AG04449 (cell line): ENCODE data around the gene TBR1.

ENCODE experiments used
- CTCF ChIA-PET: fragments of 350-600 bp; formaldehyde crosslinking; extraction: SDS; loops from one replicate; lab custom pipeline; 2021; ENCODE audit warnings: antibody characterized with exemption; lab: Yijun Ruan, JAX
- POLR2A ChIA-PET: fragments of 400-600, 350-600 bp; formaldehyde crosslinking; extraction: SDS; loops from one replicate; lab custom pipeline; 2020; ENCODE audit warnings: antibody characterized with exemption, inconsistent platforms; lab: Yijun Ruan, JAX
- DNase-seq: peaks from one replicate; pipeline ENCODE4 v3.0.0-alpha.2; 2010; ENCODE audit warnings: low read depth, low spot score
- H3K4me3 ChIP-seq: 2 replicates; pipeline ENCODE4 v1.5.1; 2011; ENCODE audit warnings: low read depth, mild to moderate bottlenecking, control low read depth, low read length
- TF ChIP-seq, protein P1 (sequence below): IDR thresholded peaks from one replicate; pipeline ENCODE4 v1.5.1; 2011; ENCODE audit warnings: mild to moderate bottlenecking, moderate library complexity, low read length, control low read depth, inconsistent platforms; ENCODE audit not compliant: insufficient read depth; ENCODE audit errors: missing control alignments

The TBR1 gene

DNA sequence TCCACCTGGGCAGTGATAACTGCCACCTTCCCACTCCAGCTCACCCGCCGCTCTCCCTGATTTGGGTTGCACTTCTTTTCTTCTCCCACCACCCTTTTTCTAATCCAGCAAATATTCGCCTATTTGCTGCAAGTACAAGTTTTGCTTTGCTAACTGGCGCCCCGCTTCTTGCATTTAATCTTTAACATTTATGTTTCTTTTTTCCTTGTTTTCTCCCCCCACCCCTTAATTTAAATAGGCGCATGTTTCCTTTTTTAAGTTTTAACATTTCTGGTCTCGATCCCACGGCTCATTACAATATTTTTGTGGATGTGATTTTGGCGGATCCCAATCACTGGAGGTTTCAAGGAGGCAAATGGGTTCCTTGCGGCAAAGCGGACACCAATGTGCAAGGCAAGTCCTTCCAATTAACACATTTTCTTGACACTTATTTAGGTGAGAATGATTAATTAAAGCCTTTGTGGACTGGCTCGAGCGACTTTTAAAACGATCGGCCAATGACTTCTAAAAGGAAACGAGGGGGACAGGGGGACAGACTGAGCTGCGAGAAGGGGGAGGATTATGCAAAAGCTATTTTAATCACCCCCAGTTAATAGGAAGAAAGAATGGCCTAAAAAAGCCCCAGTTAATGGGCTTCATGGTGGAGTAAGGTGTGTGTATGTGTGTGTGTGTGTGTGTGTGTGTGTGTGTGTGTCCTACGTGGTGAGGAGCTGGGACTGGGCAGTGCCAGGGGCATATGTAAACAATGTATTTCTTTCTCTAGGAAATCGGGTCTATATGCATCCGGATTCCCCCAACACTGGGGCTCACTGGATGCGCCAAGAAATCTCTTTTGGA, 1.6 kb downstream of the TBR1 start:
- no peak overlapping the region for H3K4me3 ChIP-seq
- DNase-seq = no peak
- POLR2A ChIA-PET = no interaction called here
- TF ChIP-seq, protein P1, sequence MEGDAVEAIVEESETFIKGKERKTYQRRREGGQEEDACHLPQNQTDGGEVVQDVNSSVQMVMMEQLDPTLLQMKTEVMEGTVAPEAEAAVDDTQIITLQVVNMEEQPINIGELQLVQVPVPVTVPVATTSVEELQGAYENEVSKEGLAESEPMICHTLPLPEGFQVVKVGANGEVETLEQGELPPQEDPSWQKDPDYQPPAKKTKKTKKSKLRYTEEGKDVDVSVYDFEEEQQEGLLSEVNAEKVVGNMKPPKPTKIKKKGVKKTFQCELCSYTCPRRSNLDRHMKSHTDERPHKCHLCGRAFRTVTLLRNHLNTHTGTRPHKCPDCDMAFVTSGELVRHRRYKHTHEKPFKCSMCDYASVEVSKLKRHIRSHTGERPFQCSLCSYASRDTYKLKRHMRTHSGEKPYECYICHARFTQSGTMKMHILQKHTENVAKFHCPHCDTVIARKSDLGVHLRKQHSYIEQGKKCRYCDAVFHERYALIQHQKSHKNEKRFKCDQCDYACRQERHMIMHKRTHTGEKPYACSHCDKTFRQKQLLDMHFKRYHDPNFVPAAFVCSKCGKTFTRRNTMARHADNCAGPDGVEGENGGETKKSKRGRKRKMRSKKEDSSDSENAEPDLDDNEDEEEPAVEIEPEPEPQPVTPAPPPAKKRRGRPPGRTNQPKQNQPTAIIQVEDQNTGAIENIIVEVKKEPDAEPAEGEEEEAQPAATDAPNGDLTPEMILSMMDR = no peak
- CTCF ChIA-PET = no interaction called here

DNA sequence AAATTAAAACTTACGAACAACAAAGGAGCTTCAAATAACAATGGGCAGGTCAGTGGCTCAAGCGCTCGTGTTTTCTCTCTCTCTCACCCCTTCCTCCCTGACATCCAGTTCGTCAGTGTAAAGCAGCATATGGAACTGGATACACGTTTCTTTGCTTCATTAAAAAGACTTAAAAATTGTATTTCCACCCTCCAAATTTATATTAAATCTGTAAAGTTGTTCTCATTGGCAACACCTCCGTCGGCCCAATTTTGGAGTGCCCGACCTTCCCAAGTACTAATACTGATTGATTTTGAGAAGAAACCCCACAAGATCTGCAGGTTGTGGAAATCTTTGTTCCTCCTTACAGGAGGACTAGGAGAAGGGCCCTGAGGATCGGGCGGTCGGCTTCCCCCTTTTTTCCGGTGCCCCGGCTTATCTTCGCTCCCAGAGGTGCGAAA, 2.2 kb downstream of the TBR1 start:
- CTCF ChIA-PET = no interaction called here
- H3K4me3 ChIP-seq = no peak overlapping the region
- POLR2A ChIA-PET = no interaction called here
- DNase-seq = no peak
- TF ChIP-seq, protein P1 = no peak

DNA sequence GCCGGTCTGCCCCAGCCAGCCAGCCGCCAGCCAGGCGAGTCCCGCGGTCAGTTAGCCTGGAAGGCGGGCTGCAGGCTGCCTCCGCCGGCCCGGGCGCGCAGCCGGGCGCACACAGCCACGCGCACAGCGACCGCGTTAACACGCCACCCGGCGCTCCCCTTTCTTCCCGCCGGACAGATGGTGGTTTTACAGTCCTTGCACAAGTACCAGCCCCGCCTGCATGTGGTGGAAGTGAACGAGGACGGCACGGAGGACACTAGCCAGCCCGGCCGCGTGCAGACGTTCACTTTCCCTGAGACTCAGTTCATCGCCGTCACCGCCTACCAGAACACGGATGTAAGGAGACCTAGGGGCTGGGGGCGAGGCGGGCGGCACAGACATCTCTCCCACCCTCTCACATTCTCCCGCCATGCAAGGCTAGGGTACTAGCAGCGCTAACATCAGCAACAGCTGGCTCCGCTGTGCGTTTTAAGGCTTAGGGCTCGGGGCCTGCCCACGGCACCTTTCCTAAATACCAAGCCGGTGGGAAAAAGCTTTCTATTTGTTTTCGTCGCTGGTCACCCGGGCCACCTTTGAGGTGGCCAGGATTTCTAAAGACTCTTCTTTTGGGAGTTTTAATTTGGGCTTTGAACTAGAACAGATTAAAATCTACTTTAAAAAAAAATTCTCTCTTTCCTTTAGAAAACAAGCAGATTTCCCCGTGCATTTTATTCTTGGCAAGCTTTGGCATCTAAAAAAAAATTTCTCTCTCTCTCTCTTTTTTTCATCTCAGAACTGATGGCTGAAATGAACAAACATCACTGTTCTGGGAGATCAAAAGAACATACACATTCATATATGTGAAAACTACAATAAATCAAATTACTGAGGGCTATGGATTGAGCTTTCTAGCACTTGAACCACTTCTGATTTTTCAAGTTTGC, 2.9 kb downstream of the TBR1 start:
- H3K4me3 ChIP-seq = peak overlapping the region; percentile 29
- ChIA-PET POLR2A (no interaction called here), CTCF (interaction anchor here (0.8 kb wide), 1 partner anchor 8 kb away, joined by 3 read pairs; no protein-coding TSS in a partner anchor)
- no peak for DNase-seq
- TF ChIP-seq, protein P1 = no peak

DNA sequence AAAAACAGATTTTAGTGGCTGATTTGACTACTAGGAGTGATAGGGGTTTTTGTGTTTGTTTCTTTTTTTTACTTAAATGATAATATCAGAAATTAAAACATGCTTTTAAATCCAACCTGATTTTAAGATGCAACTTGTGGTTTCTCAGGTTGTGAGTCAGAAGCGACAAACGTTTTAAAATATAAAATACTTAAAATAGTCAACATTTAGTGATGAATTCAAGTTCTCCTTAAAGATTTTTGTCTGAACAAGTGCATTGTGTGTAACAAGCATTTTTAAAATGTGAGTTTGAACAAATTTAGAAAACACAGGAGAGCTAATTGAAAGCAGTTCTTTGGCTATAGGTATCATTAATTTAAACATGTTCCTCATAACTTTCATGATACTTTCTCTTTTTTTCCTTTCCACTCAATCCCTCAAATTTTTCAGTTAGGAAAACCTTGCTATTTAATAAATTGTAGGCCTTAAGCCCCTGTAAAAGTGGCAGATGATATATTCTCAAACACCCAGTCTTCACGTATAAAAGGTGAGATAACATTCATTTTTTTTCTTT, 3.6 kb downstream of the TBR1 start:
- TF ChIP-seq, protein P1 = no peak
- H3K4me3 ChIP-seq = no peak overlapping the region
- CTCF ChIA-PET = interaction anchor here (0.8 kb wide), 1 partner anchor 8 kb away, joined by 3 read pairs; no protein-coding TSS in a partner anchor
- no peak for DNase-seq
- POLR2A ChIA-PET = no interaction called here

DNA sequence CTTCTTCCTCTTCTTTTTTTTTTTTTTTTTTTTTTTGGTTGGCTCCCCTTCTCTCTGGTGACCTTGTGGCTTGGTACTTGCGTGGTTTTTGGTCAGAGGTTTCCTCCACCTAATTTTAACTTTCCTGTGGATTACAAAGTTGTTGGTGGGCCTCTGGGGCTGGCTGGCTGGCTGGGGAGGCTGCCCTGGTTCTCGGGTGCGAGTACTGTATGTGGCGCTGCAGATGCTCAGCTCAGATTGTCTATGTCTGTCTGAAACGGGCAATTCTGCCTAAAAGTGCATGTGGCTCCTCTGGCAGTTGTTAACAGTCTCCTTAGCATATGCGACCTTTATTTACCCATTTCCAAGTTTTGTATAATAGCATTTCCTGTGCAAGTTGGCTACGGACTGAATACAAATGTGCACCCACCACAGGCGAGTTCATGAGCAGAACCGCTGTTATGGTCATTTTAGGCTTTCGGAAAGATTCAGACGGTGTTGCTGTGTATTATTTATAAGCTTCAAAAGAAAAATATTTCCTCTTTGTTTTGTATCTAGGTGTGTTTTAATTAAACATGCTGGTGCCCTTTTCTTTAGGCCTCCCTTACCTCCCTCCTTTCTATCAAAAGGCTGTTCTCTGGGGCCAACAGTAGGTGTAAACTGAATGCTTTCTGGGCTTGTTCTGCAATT, 4.4 kb downstream of the TBR1 start:
- H3K4me3 ChIP-seq = no peak overlapping the region
- no peak for DNase-seq
- ChIA-PET CTCF (no interaction called here), POLR2A (no interaction called here)
- TF ChIP-seq, protein P1 = no peak
